Activated naive CD4-positive, alpha-beta T cell treated with anti-CD3 and anti-CD28 coated beads, Interleukin-2, amount 10 ng/mL, durations not matched to agents 7 days and 5 days (primary cell): ENCODE data around the gene SDCCAG8.

Experiments
- CTCF ChIA-PET: fragments of 350-600 bp; sonication (Branson Sonifier 250); formaldehyde crosslinking; loops from one replicate; lab custom pipeline; 2021; ENCODE audit warnings: antibody characterized with exemption; lab: Charles Lee
- DNase-seq: peaks from one replicate; pipeline ENCODE4 v3.0.0-alpha.2; 2020
- H3K27ac Mint-ChIP-seq: one replicate; pipeline ENCODE4 v1.8.0; 2021; ENCODE audit warnings: mild to moderate bottlenecking, moderate library complexity, mixed read lengths
- H3K27me3 Mint-ChIP-seq: one replicate; pipeline ENCODE4 v1.8.0; 2021; ENCODE audit warnings: mild to moderate bottlenecking, mixed read lengths
- H3K36me3 Mint-ChIP-seq: one replicate; pipeline ENCODE4 v1.8.0; 2021; ENCODE audit warnings: mixed read lengths
- H3K4me1 Mint-ChIP-seq: one replicate; pipeline ENCODE4 v1.8.0; 2021; ENCODE audit warnings: mixed read lengths
- H3K4me3 Mint-ChIP-seq: one replicate; pipeline ENCODE4 v1.8.0; 2021; ENCODE audit warnings: mild to moderate bottlenecking, moderate library complexity, mixed read lengths
- H3K9me3 Mint-ChIP-seq: one replicate; pipeline ENCODE4 v1.8.0; 2021; ENCODE audit warnings: mixed read lengths

Gene SDCCAG8

DNA sequence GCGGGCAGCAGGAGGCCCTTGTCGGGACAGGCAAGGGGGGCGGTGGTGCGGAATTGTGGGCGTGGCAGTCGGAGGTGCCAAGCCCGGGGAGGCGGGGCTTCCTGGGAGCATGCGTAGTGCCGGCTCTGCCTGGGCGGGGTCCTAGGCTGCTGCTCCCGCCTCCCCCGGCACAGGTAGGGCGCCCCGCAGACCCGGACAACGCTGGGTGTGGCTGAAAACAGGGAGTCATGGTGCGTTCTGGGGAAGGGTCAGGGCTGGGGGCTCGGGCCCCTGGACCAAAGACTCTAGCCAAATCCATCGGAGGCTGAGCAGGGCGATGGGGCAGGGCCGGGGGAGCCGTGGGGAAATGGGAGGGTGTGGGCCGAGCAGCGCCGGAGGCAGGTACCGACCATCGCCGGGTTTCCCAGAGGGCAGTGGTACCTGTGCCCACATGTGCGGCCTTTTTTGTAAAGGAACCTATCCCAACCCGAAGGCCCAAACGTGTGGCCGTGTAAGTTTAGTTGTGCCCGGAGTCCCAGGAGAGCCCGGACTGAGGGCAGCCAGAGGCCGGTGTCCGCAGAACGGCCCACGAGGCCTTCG lies 231.9 kb downstream of the SDCCAG8 start:
- CTCF ChIA-PET, result no interaction called here
- no peak for DNase-seq
- Mint-ChIP-seq H3K36me3 (no peaks in the 10 kb centered on the region), H3K4me3 (no peak overlapping the region), H3K27me3 (peaks cover 10% of the 10 kb centered on the region), H3K4me1 (peaks cover 10% of the 10 kb centered on the region), H3K9me3 (no peaks in the 10 kb centered on the region), H3K27ac (no peak overlapping the region)

DNA sequence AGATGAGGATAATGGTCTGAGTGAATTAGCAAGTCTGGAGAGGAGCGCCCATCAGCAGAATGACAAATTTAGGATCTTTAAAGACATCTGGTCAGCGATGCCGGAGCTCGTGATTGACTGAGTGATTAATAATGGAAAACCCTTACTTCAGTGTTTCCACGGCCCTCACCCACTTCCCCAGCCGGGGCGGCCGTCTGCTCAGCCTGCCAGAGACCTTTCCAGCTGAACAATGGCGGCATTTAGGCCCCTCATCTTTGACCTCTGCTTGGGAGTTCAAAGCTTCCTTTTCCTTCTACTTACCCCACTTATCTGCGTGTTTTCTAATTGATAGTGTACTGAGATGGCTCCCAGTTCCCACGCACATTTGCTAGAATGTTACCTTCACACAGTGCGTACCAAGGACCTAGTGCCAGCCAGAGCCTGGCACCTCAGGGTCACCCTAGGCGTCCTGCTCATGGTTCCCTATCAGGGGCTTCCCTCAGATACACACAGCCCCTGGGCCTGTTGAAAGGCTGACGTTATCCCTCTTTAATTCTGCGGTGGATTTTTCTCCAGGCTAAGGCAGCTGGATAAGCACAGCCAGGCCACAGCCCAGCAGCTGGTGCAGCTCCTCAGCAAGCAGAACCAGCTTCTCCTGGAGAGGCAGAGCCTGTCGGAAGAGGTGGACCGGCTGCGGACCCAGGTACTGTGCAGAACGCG lies 232.8 kb downstream of the SDCCAG8 start:
- Mint-ChIP-seq H3K36me3 (no peaks in the 10 kb centered on the region), H3K4me1 (peaks cover 4% of the 10 kb centered on the region), H3K27me3 (peaks cover 4% of the 10 kb centered on the region), H3K4me3 (no peak overlapping the region), H3K9me3 (no peaks in the 10 kb centered on the region), H3K27ac (no peak overlapping the region)
- CTCF ChIA-PET, result no interaction called here
- no peak for DNase-seq

DNA sequence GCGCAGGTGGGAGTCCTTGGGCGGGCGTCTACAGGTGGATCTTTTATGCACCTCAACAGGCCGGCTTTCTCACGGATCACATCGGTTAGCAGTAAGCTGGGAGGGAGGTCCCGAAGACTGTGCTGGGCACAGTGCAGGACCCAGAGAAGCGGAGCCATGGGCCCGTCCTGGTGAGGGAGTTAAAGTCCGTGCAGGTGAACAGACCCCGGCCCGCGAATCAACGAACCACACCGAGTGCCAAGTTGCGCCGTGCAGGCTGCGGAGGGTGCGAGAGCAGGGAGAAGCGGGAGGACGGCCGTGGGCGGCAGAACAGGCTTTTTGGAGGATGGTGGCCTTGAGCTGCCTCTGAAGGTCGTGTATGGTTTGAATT lies 233.3 kb downstream of the SDCCAG8 start:
- Mint-ChIP-seq H3K36me3 (no peaks in the 10 kb centered on the region), H3K27me3 (no peaks in the 10 kb centered on the region), H3K9me3 (no peaks in the 10 kb centered on the region), H3K27ac (no peak overlapping the region), H3K4me3 (no peak overlapping the region), H3K4me1 (no peaks in the 10 kb centered on the region)
- no peak for DNase-seq
- CTCF ChIA-PET, result no interaction called here

DNA sequence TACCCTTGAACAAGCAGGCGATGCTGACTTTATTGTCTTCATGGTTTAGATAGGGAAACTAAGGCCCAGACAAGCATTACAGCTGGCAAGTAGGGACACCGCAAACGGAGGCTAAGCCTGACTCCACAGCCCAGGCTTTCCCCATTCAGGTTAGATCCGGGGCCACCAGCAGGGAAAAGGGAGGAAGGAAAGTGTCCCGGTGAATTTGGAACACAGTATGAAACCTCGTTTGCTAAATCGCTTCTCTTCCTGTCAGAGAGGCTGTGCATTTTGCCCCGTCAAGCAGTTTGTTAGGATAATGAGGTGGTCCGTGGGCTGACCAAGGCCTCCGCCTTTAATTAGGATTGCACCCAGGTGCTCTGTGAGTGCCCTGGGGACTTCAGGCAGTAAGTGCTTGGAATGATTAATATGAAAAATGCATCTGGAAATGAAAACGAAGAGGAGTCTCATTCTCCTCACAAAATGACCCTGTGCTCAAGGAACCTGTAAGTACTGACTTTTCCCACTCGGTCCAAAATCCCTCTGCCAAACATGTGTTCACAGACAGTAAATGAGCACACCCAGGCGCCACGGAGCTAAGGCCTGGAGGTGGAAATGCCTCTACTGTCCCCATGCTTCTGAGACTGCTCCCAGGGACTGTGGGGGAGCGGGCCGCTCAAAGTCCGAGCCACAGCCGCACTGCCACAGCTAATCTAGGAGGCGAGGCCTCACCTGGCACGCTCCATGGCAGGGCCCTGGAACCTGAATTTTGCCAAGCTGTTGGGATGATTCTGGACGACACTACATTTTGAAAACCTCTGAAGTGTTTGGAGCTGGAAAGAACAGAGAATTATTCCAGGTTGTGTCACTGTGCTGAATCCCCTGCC lies 234.1 kb downstream of the SDCCAG8 start:
- DNase-seq, result no peak
- H3K36me3 Mint-ChIP-seq, result no peaks in the 10 kb centered on the region
- CTCF ChIA-PET, result no interaction called here

DNA sequence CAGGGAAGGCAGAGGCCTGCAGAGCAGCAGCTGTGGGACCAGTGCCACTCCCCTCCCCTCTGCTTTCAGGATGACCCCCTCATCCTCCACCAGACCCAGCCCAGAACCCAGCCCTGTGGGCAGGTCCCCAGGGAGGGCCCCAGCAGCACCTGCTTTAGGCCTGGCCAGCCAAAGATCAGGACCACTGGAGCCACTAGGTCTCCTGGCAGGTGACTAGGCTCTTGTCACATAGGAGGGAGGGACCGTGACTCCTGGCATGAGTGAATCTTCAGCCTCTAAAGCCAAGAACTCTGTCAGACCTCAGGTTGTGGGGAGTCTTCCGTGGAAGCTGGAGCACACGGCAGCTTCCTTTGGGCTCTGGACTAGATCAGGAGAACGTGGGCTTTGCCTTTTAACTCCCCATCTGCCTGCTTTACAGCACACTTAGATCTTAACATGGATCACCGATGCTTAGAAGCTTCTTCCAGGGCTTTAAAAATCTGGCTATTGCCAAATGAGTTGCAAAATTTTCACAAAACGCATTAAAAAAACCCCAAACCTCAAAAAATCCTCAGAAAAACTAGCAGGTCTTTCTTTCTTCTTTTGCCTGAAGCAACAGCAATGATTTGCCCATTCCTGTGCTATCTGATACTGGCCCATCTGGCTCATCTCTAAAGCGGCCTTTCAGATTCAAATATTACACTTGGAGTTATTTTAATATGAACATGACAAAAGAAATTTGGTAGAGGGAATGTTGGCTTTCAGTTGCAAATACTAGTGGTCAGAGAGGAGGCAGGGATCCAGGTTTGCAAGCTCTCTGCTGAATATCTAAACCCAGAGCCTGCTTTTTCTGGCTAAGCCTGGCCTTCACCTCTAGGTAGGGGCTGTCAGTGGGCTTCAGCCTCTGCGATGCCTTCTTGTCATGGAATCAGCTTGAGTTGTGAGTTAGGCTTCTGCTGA lies 235.2 kb downstream of the SDCCAG8 start:
- H3K4me1 Mint-ChIP-seq, result no peaks in the 10 kb centered on the region
- CTCF ChIA-PET, result interaction anchor here (1.1 kb wide), 1 partner anchor 147 kb away, joined by 3 read pairs; no protein-coding TSS in a partner anchor
- H3K27ac Mint-ChIP-seq, result no peak overlapping the region
- H3K27me3 Mint-ChIP-seq, result no peaks in the 10 kb centered on the region
- no peak overlapping the region for H3K4me3 Mint-ChIP-seq
- DNase-seq, result no peak
- H3K36me3 Mint-ChIP-seq, result no peaks in the 10 kb centered on the region
- no peaks in the 10 kb centered on the region for H3K9me3 Mint-ChIP-seq

More for the DNA sequence above, 234.1 kb downstream of the SDCCAG8 start:
- H3K9me3 Mint-ChIP-seq, result no peaks in the 10 kb centered on the region
- no peaks in the 10 kb centered on the region for H3K27me3 Mint-ChIP-seq
- no peak overlapping the region for H3K27ac Mint-ChIP-seq
- H3K4me3 Mint-ChIP-seq, result no peak overlapping the region
- H3K4me1 Mint-ChIP-seq, result no peaks in the 10 kb centered on the region

DNA sequence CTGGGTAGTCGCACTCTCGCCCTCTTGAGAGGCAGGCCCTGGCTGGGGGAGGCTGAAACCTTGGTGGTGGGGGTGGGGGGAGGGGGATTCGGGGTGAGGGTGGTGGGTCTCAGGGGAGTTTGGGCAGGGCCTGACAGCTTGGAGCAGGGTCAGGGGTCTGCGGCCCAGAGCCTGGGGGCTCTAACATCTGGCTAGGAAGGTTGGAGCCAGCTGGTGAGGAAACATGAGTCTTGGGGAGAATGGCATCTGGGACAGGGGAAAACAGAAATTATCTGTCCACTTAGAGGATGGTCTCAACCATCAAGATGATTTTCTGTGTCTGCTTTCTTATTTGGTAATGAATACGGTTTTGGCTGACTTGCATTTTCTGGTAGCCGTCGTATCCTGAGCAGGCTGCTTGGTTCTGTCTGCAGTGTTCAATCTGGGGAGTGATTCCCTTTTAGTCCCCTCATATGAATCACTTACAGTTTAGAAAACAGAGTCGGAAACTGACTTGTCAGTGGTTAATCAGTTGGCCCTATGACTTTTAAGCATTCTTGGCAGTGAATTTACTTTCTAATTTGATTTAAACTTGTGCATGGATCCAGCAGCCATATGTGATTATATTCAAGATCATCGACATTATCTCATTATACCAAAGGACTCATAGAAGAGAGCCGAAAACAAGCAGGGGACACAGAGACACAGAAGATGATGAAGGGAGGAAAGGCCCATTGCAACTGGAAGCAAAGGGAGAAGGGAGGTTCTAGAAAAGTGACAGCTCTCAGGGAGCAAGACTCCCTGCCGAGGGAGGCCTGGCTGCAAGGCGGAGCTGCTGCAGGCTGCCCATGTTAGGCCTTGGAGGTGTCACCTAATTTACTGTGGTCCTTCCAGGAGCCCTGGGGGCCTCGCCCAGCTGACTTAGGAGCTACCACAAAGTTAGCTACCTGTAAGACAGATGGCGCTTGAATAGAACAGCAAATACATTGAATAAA lies 237.6 kb downstream of the SDCCAG8 start:
- Mint-ChIP-seq H3K4me3 (no peak overlapping the region), H3K9me3 (no peaks in the 10 kb centered on the region), H3K36me3 (peaks cover 6% of the 10 kb centered on the region), H3K27me3 (no peaks in the 10 kb centered on the region), H3K27ac (no peak overlapping the region), H3K4me1 (no peaks in the 10 kb centered on the region)
- CTCF ChIA-PET, result interaction anchor here (0.9 kb wide), 1 partner anchor 37 kb away, joined by 3 read pairs; no protein-coding TSS in a partner anchor
- DNase-seq, result no peak

DNA sequence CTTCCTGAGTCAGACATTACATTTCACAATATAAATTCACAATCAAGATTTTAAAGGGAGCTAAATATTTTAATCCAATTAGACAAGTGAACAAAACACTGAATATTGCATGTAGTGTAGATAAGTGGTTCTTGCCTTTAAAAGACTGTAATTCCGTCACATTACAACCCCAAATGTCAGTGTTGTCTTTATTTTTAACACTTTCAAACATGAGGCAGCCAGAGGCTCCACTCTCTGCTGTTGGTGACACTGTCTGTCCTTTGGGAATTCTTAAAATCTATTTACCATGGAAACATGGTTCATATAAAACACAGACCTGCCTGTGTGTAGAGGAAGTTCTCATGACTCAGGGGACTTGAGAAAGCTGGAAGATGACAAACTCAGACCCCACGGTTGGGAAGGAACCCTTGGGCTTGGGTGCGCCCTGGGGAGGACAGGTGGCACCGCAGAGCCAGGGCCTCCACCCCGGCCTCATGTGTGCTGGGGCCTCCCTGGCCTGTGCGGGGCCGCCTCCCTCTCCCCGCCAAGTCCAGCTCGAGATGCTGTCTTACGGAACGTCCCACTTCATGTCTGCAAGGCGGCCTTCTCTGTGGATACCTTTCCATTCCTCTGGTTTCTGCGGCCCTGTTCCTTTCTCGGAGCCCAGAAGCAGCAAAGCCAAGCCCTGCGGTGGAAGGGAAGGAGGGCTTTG lies 239.0 kb downstream of the SDCCAG8 start:
- H3K9me3 Mint-ChIP-seq, result no peaks in the 10 kb centered on the region
- CTCF ChIA-PET, result no interaction called here

DNA sequence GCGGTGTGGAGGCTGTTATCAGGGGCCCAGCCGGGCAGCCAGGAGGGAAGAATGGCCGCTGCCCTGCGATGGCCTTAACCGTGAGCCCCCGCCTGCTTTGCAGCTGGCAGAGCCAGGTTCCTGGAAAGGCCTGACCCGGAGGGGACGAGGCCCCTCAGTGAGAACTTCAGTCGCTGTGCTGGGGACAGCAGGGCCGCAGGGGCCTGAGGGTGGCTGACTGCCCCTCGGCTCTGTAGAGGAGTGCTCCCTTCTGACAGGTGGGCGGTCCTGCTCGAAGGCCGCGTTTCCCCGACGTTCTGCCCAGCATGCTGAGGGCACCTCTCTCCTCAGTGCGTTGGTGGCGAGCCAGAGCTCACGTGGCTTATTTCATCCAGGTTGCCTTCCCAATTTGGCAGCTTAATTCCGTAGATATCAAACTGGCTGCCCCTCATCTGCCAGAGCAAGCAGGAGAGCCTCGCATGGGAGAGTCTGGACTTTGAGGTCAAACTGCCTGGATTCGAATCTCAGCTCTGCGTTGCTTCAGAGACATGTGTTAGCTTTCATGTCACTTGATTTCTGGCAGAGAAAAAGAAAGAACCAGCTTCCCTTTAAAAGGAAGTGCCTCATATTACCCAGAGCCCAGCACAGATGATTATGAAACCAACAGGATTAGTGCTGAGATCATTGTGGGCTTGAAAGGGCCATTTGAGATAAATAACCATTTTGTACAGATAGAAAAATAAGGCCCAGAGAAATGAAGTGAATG lies 239.8 kb downstream of the SDCCAG8 start:
- H3K36me3 Mint-ChIP-seq, result peaks cover 6% of the 10 kb centered on the region
- DNase-seq, result no peak
- H3K9me3 Mint-ChIP-seq, result no peaks in the 10 kb centered on the region
- no peaks in the 10 kb centered on the region for H3K27me3 Mint-ChIP-seq
- H3K27ac Mint-ChIP-seq, result no peak overlapping the region
- H3K4me3 Mint-ChIP-seq, result no peak overlapping the region
- no peaks in the 10 kb centered on the region for H3K4me1 Mint-ChIP-seq
- CTCF ChIA-PET, result no interaction called here

More for the DNA sequence above, 239.0 kb downstream of the SDCCAG8 start:
- no peaks in the 10 kb centered on the region for H3K4me1 Mint-ChIP-seq
- DNase-seq, result no peak
- H3K27ac Mint-ChIP-seq, result no peak overlapping the region
- no peaks in the 10 kb centered on the region for H3K27me3 Mint-ChIP-seq
- peaks cover 6% of the 10 kb centered on the region for H3K36me3 Mint-ChIP-seq
- no peak overlapping the region for H3K4me3 Mint-ChIP-seq

DNA sequence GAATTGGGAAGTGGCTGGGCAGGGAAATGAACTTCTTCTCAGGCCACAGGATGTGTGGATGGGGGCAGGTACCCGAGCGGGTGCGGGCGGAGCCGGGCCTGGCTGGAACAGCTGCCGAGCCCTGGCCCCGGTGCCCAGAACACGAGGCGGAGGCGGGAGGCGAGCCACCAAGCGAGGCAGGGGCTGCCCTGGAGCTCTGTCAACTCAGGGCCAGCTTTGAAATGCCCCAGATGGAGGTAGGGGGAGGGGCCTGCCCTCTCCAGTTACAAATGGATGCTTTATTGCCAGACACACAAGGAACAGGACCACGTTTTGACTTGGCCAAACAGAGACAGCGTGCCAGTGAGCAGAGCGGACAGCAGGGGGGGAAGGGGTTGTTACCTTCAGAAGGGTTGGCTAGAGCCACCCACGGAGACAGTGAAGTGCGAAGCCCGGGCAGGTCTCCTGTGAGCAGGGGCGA lies 240.4 kb downstream of the SDCCAG8 start:
- Mint-ChIP-seq H3K9me3 (no peaks in the 10 kb centered on the region), H3K27ac (no peak overlapping the region), H3K4me3 (no peak overlapping the region), H3K4me1 (no peaks in the 10 kb centered on the region), H3K27me3 (no peaks in the 10 kb centered on the region), H3K36me3 (peaks cover 6% of the 10 kb centered on the region)
- no peak for DNase-seq
- CTCF ChIA-PET, result no interaction called here

DNA sequence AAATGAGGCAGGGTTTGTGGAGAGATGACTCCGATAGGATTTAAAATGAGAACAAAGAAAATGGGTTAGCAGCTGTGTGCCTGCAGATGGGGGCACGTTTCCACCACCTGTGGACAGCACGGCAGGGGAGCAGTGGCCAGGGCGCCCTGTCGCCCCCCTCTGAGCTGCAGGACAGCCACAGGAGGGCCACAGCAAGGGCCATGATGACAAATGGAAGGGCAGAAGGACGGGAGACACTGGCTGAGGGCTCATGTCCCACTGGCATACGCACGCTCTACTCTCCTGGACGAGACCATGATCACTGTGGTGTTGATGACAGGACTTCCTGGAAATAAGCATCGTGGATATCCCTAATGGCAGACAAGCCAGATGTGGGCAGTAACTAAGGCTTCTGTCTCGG lies 241.0 kb downstream of the SDCCAG8 start:
- Mint-ChIP-seq H3K9me3 (no peaks in the 10 kb centered on the region), H3K27me3 (no peaks in the 10 kb centered on the region), H3K4me3 (no peak overlapping the region), H3K27ac (no peak overlapping the region), H3K4me1 (no peaks in the 10 kb centered on the region), H3K36me3 (peaks cover 6% of the 10 kb centered on the region)
- DNase-seq, result no peak
- CTCF ChIA-PET, result no interaction called here

DNA sequence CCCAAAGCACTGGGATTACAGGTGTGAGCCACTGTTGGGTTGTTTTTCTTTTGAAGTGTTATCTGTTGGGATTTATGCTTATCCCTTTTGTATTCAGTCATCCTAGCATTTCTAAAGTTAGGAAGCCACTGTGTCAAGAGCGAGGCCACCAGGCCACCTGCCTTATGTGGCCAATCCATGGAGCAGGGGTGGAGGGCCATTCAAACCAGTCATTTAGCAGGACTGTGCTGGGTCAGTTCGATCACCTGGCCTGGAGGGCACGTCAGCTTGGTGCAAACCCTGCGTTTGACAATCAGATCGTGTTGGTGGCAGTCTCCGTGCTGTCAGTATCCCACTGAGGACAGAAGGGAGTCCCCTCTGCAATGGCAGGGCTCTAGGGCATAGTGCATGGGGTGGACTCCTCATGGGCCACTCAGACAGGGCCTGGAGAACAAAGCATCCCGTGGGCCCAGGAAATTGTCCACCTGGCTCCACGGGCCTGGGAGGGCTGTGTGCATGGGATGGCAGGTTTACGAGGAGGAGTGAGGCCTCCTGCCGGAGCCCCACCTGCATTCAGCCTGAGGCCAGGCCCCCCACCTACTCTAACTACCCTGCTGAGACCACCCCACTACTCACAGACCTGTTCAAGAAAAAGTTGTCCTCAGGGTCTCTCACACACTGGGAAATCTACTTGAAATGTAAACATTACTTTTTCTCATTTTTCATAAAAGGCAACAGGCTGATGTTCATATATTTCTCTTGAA lies 242.3 kb downstream of the SDCCAG8 start:
- Mint-ChIP-seq H3K27me3 (no peaks in the 10 kb centered on the region), H3K36me3 (peaks cover 10% of the 10 kb centered on the region), H3K4me3 (no peak overlapping the region), H3K27ac (no peak overlapping the region), H3K9me3 (no peaks in the 10 kb centered on the region), H3K4me1 (no peaks in the 10 kb centered on the region)
- DNase-seq, result no peak
- CTCF ChIA-PET, result no interaction called here
